ENCODE data around the gene LCN10. TPM values are rescaled to one million over a fixed set of nuclear protein-coding genes. Genes with fewer than 3 reads are reported as not detected.

The LCN10 gene
- total and polyA plus RNA-seq, 2 of the 13 experiments (the other 11 are each of a cell fraction or from before 2014, with no cell fraction given), result 0.53 to 0.61 TPM

GRCh38 chr9:136773386-136774044 lies 30.8 kb upstream of the LCN10 start (continued):
- TF ChIP-seq ZMAT5 (CRISPR knock-in tag; IDR thresholded peaks at IDR 0.05; ENCODE audit: borderline replicate concordance, low read depth) (no peak), ZFX (CRISPR knock-in tag; IDR thresholded peaks at IDR 0.05; ENCODE audit: low read depth) (peak; percentile 78), ZNF674 (CRISPR knock-in tag; IDR thresholded peaks at IDR 0.05; ENCODE audit: low read depth) (no peak), ELF1 (CRISPR knock-in tag; IDR thresholded peaks at IDR 0.05) (peak; percentile 66; the same call in 1 of the 2 replicates), GABPA (IDR thresholded peaks at IDR 0.05; ENCODE audit: low read depth, low read length) (0 out of 2 replicates have a peak, but pooled peaks have one; percentile 17), GABPA (CRISPR knock-in tag; IDR thresholded peaks at IDR 0.05; ENCODE audit: low read depth) (peak; percentile 85), MTF1 (CRISPR knock-in tag; IDR thresholded peaks at IDR 0.05) (no peak), ZFP36L2 (CRISPR knock-in tag; IDR thresholded peaks at IDR 0.05) (no peak), ZNF574 (CRISPR knock-in tag; IDR thresholded peaks at IDR 0.05) (0 out of 2 replicates have a peak, but pooled peaks have one; percentile 23), NFYB (CRISPR knock-in tag; IDR thresholded peaks at IDR 0.05) (peak; percentile 89), NRL (CRISPR knock-in tag; IDR thresholded peaks at IDR 0.05; ENCODE audit: borderline replicate concordance) (0 out of 2 replicates have a peak, but pooled peaks have one; percentile 67)
- TF ChIP-seq, protein P1, sequence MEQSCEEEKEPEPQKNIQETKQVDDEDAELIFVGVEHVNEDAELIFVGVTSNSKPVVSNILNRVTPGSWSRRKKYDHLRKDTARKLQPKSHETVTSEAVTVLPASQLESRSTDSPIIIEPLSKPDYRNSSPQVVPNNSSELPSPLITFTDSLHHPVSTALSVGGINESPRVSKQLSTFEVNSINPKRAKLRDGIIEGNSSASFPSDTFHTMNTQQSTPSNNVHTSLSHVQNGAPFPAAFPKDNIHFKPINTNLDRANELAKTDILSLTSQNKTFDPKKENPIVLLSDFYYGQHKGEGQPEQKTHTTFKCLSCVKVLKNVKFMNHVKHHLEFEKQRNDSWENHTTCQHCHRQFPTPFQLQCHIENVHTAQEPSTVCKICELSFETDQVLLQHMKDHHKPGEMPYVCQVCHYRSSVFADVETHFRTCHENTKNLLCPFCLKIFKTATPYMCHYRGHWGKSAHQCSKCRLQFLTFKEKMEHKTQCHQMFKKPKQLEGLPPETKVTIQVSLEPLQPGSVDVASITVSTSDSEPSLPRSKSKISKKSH (CRISPR knock-in tag; IDR thresholded peaks at IDR 0.05; ENCODE audit: borderline replicate concordance), result 0 out of 2 replicates have a peak, but pooled peaks have one; percentile 42
